ENCODE results near the gene SAMSN1. TPM values are rescaled to one million over a fixed set of nuclear protein-coding genes. Genes with fewer than 3 reads are reported as not detected.

Gene SAMSN1
- total RNA-seq, 1 donor from 2014 or later: 1.2 TPM

- no peaks in the 10 kb centered on the region for H3K79me2 ChIP-seq (ENCODE audit: low read depth)
- no peaks in the 10 kb centered on the region for H3K36me3 ChIP-seq
- H3K4me3 Mint-ChIP-seq: no peak overlapping the region
- no peaks in the 10 kb centered on the region for H3K27me3 ChIP-seq
- no peak overlapping the region for H3K27ac ChIP-seq
- no peaks in the 10 kb centered on the region for H3K36me3 Mint-ChIP-seq
- no peak overlapping the region for H3K4me3 ChIP-seq
- no peak overlapping the region for H2AFZ ChIP-seq (replicated peaks)
- no peaks in the 10 kb centered on the region for H3F3A ChIP-seq (ENCODE audit: low read depth)
- H3K27me3 Mint-ChIP-seq (ENCODE audit: insufficient read depth, low read depth): no peaks in the 10 kb centered on the region
- TF ChIP-seq EZH2phosphoT487 (IDR thresholded peaks at IDR 0.05): no peak
- no peak for TF ChIP-seq EZH2 (IDR thresholded peaks at IDR 0.05)
- TF ChIP-seq CTCF (IDR thresholded peaks at IDR 0.05): no peak
- H3K27ac Mint-ChIP-seq: no peak overlapping the region
- no peaks in the 10 kb centered on the region for H3K9me3 ChIP-seq (ENCODE audit: low read depth)
- no peak overlapping the region for H3K9ac ChIP-seq
- H3K4me1 ChIP-seq: no peaks in the 10 kb centered on the region
- no peaks in the 10 kb centered on the region for H4K20me1 ChIP-seq (ENCODE audit: low read depth)
- H3K4me1 Mint-ChIP-seq: no peaks in the 10 kb centered on the region
- no peaks in the 10 kb centered on the region for H3K9me3 Mint-ChIP-seq
- no peak overlapping the region for H3K4me2 ChIP-seq
- DNase-seq (ENCODE audit: low spot score): no peak
These were observed 14.3 kb downstream of the SAMSN1 start for GRCh38 chr21:14531757-14532316.

GRCh38 chr21:14530592-14530991 lies 15.5 kb downstream of the SAMSN1 start:
- no peak for TF ChIP-seq EZH2 (IDR thresholded peaks at IDR 0.05)
- TF ChIP-seq CTCF (IDR thresholded peaks at IDR 0.05): no peak
- TF ChIP-seq EZH2phosphoT487 (IDR thresholded peaks at IDR 0.05): no peak
- Histone ChIP-seq H3K4me3 (no peak overlapping the region), H2AFZ (replicated peaks) (no peak overlapping the region), H3K79me2 (ENCODE audit: low read depth) (no peaks in the 10 kb centered on the region), H3K9ac (no peak overlapping the region), H3K4me1 (no peaks in the 10 kb centered on the region), H3K4me2 (no peak overlapping the region), H4K20me1 (ENCODE audit: low read depth) (no peaks in the 10 kb centered on the region), H3F3A (ENCODE audit: low read depth) (no peaks in the 10 kb centered on the region), H3K9me3 (ENCODE audit: low read depth) (no peaks in the 10 kb centered on the region), H3K27ac (no peak overlapping the region), H3K36me3 (no peaks in the 10 kb centered on the region), H3K27me3 (no peaks in the 10 kb centered on the region)
- no peak for DNase-seq (ENCODE audit: low spot score)
- H3K4me1 Mint-ChIP-seq: no peaks in the 10 kb centered on the region
- no peaks in the 10 kb centered on the region for H3K27me3 Mint-ChIP-seq (ENCODE audit: insufficient read depth, low read depth)
- no peak overlapping the region for H3K27ac Mint-ChIP-seq
- H3K9me3 Mint-ChIP-seq: no peaks in the 10 kb centered on the region
- no peak overlapping the region for H3K4me3 Mint-ChIP-seq
- H3K36me3 Mint-ChIP-seq: no peaks in the 10 kb centered on the region

- Histone ChIP-seq H3K27ac (no peak overlapping the region), H4K20me1 (ENCODE audit: low read depth) (no peaks in the 10 kb centered on the region), H3K4me1 (no peaks in the 10 kb centered on the region), H3K36me3 (no peaks in the 10 kb centered on the region), H3K27me3 (no peaks in the 10 kb centered on the region), H3F3A (ENCODE audit: low read depth) (no peaks in the 10 kb centered on the region), H2AFZ (replicated peaks) (no peak overlapping the region), H3K9ac (no peak overlapping the region), H3K4me3 (no peak overlapping the region), H3K9me3 (ENCODE audit: low read depth) (no peaks in the 10 kb centered on the region), H3K4me2 (no peak overlapping the region), H3K79me2 (ENCODE audit: low read depth) (no peaks in the 10 kb centered on the region)
- Mint-ChIP-seq H3K27me3 (ENCODE audit: insufficient read depth, low read depth) (no peaks in the 10 kb centered on the region), H3K9me3 (no peaks in the 10 kb centered on the region), H3K36me3 (no peaks in the 10 kb centered on the region), H3K4me3 (no peak overlapping the region), H3K27ac (no peak overlapping the region), H3K4me1 (no peaks in the 10 kb centered on the region)
- no peak for TF ChIP-seq EZH2 (IDR thresholded peaks at IDR 0.05)
- DNase-seq (ENCODE audit: low spot score): no peak
These were observed 17.3 kb downstream of the SAMSN1 start for GRCh38 chr21:14528815-14529214.

GRCh38 chr21:14527696-14528652 lies 18.1 kb downstream of the SAMSN1 start:
- no peaks in the 10 kb centered on the region for H3K79me2 ChIP-seq (ENCODE audit: low read depth)
- TF ChIP-seq EZH2 (IDR thresholded peaks at IDR 0.05) (no peak), CTCF (IDR thresholded peaks at IDR 0.05) (no peak), EZH2phosphoT487 (IDR thresholded peaks at IDR 0.05) (no peak)
- Mint-ChIP-seq H3K36me3 (no peaks in the 10 kb centered on the region), H3K27me3 (ENCODE audit: insufficient read depth, low read depth) (no peaks in the 10 kb centered on the region), H3K4me3 (no peak overlapping the region), H3K9me3 (no peaks in the 10 kb centered on the region), H3K4me1 (peaks cover 2% of the 10 kb centered on the region), H3K27ac (no peak overlapping the region)
- H3K9me3 ChIP-seq (ENCODE audit: low read depth): no peaks in the 10 kb centered on the region
- no peak overlapping the region for H3K4me2 ChIP-seq
- no peaks in the 10 kb centered on the region for H3K27me3 ChIP-seq
- H2AFZ ChIP-seq (replicated peaks): no peak overlapping the region
- H4K20me1 ChIP-seq (ENCODE audit: low read depth): no peaks in the 10 kb centered on the region
- no peaks in the 10 kb centered on the region for H3K36me3 ChIP-seq
- DNase-seq (ENCODE audit: low spot score): no peak
- H3K4me1 ChIP-seq: no peaks in the 10 kb centered on the region
- no peak overlapping the region for H3K9ac ChIP-seq
- no peaks in the 10 kb centered on the region for H3F3A ChIP-seq (ENCODE audit: low read depth)
- H3K4me3 ChIP-seq: no peak overlapping the region
- no peak overlapping the region for H3K27ac ChIP-seq
